Choroid plexus epithelial cell (primary cell): ENCODE measurements around the gene AGO1.
"Not testable (repeated sequence)": the region's sequence is repeated elsewhere in the genome, so short reads cannot be mapped to it uniquely, and the experiment has no call there.

Source experiments
- DNase-seq: peaks from one replicate; pipeline ENCODE4 v3.0.0-alpha.2; 2010; ENCODE audit warnings: low read depth
- H3K4me3 ChIP-seq: 2 replicates; pipeline ENCODE4 v1.5.1; 2011; ENCODE audit warnings: low read depth, mild to moderate bottlenecking, control low read depth, low read length, moderate library complexity
- CTCF ChIP-seq: conservative IDR thresholded peaks from 2 replicates; pipeline ENCODE4 v1.5.1; 2011; ENCODE audit warnings: low read depth, mild to moderate bottlenecking, control low read depth, inconsistent platforms, low read length, moderate library complexity

Gene AGO1

GRCh38 chr1:35971601-35972000, 88.6 kb downstream of the AGO1 start:
- no peak for TF ChIP-seq CTCF
- no peak for DNase-seq
- H3K4me3 ChIP-seq, result no peak overlapping the region

DNA sequence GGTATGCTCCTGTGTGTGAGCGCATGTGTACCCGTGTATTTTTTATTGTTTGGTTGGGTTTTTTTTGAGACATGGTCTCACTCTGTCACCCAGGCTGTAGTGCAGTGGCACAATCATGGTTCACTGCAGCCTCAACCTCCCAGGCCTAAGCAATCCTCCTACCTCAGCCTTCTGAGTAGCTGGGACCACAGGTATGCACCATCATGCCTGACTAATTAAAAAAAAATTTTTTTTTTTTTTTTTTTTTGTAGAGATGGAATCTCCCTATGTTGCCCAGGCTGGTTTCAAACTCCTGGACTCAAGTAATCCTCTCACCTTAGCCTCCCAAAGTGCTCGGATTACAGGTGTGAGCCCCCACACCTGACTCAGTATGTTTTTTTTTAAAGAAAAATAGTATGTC, 89.6 kb downstream of the AGO1 start:
- H3K4me3 ChIP-seq, result not testable (repeated sequence)
- peak; percentile 5 for DNase-seq

DNA sequence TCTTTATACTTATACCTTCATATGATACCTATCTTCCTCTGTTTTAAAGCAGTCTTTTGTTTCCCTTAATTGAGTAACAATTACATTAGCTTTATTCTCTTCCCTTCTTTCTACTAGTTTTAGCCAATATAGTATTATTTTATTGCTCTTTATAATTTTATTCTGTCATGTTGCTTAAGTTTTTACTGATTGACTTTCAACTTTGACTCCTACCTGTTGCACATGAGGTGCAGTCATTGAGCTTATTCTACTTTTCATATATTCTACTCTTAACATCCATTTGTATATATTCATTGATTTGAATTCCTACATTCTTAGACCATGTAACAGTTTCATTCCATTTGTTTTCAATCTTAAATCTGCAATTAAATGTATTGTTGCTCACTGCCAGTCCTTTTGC, 97.1 kb downstream of the AGO1 start:
- DNase-seq, result no peak
- no peak overlapping the region for H3K4me3 ChIP-seq
- TF ChIP-seq CTCF, result no peak
